GM23338 (cell line): ENCODE measurements around the gene PDE4D. TPM values are rescaled to one million over a fixed set of nuclear protein-coding genes. Genes with fewer than 3 reads are reported as not detected.

Experiments used
- EZH2 ChIP-seq: fragments of 200-600 bp; sonication (generic); IDR thresholded peaks from one replicate; pipeline ENCODE4 v1.8.0; 2017; ENCODE audit warnings: antibody characterized with exemption, mild to moderate bottlenecking, low read depth; ENCODE audit not compliant: unreplicated experiment
- JUNB ChIP-seq: IDR thresholded peaks from one replicate; pipeline ENCODE4 v1.6.1; 2016; ENCODE audit warnings: antibody characterized with exemption; ENCODE audit not compliant: unreplicated experiment
- NANOG ChIP-seq: IDR thresholded peaks from 2 replicates; pipeline ENCODE4 v1.6.1; 2016; ENCODE audit warnings: antibody characterized with exemption, borderline replicate concordance
- STAT1 ChIP-seq: IDR thresholded peaks from one replicate; pipeline ENCODE4 v1.6.1; 2016; ENCODE audit warnings: antibody characterized with exemption; ENCODE audit not compliant: unreplicated experiment
- ZNF331 ChIP-seq: fragments of 250-450 bp; sonication (Bioruptor Pico); IDR thresholded peaks from 2 replicates; pipeline ENCODE4 v1.5.0; 2020; ENCODE audit warnings: low read depth, mild to moderate bottlenecking, moderate library complexity
- polyA plus RNA-seq: library from polyadenylated mRNA; unstranded; fragments of >200 nt; fragmentation: Nextera tagmentation; extraction: Ambion mirVana; gene quantifications from 2 replicates; pipeline ENCODE4 v1.2.1, GENCODE V29; 2016
- total RNA-seq: library from RNA; depleted of rRNA; stranded (reverse); fragments of >200 nt; shearing (Covaris generic); gene quantifications from 2 replicates; pipeline ENCODE4 v1.2.3, GENCODE V29; 2014
- TF ChIP-seq, protein P1 (sequence below): fragments of 250-450 bp; sonication (Bioruptor Pico); IDR thresholded peaks from 2 replicates; pipeline ENCODE4 v1.5.0; 2020; ENCODE audit warnings: mild to moderate bottlenecking, moderate library complexity
- TF ChIP-seq, protein P2 (sequence below), 2 experiments: fragments of 200-600 bp in 1 of 2; sonication (generic) in 1 of 2; conservative IDR thresholded peaks; 2 replicates each; pipeline versions ENCODE4 v1.5.1 to v1.6.1; 2016 to 2017; ENCODE audit warnings: antibody characterized with exemption in 2 of 2, low read depth in 2 of 2, mild to moderate bottlenecking in 2 of 2, moderate library complexity in 1 of 2
- TF ChIP-seq, protein P3 (sequence below): IDR thresholded peaks from 2 replicates; pipeline ENCODE4 v1.6.1; 2016; ENCODE audit warnings: antibody characterized with exemption
- TF ChIP-seq, protein P4 (sequence below): IDR thresholded peaks from one replicate; pipeline ENCODE4 v1.6.1; 2018; ENCODE audit warnings: antibody characterized with exemption; ENCODE audit not compliant: unreplicated experiment

The PDE4D gene
- total and polyA plus RNA-seq, 2 experiments from 2014 or later: 2.1 to 4.7 TPM

DNA sequence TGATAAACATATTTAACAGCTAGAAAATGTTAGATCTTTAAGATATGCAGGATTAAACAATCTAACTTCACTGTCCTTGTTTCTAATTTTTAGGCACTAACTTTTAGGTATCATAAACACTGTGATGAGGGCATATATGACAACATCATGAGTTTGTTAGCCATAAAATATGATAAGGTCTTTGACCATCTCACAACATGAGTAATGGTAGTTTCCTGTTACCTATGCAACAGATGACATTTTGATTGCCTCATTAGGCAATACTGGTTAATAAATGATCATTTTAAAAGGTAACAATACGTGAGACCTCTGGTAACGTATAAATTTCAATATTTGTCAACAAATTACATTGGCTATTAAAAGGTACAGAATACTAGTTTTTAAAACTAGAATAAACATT is 613.5 kb downstream of the PDE4D start (continued):
- TF ChIP-seq, protein P1, sequence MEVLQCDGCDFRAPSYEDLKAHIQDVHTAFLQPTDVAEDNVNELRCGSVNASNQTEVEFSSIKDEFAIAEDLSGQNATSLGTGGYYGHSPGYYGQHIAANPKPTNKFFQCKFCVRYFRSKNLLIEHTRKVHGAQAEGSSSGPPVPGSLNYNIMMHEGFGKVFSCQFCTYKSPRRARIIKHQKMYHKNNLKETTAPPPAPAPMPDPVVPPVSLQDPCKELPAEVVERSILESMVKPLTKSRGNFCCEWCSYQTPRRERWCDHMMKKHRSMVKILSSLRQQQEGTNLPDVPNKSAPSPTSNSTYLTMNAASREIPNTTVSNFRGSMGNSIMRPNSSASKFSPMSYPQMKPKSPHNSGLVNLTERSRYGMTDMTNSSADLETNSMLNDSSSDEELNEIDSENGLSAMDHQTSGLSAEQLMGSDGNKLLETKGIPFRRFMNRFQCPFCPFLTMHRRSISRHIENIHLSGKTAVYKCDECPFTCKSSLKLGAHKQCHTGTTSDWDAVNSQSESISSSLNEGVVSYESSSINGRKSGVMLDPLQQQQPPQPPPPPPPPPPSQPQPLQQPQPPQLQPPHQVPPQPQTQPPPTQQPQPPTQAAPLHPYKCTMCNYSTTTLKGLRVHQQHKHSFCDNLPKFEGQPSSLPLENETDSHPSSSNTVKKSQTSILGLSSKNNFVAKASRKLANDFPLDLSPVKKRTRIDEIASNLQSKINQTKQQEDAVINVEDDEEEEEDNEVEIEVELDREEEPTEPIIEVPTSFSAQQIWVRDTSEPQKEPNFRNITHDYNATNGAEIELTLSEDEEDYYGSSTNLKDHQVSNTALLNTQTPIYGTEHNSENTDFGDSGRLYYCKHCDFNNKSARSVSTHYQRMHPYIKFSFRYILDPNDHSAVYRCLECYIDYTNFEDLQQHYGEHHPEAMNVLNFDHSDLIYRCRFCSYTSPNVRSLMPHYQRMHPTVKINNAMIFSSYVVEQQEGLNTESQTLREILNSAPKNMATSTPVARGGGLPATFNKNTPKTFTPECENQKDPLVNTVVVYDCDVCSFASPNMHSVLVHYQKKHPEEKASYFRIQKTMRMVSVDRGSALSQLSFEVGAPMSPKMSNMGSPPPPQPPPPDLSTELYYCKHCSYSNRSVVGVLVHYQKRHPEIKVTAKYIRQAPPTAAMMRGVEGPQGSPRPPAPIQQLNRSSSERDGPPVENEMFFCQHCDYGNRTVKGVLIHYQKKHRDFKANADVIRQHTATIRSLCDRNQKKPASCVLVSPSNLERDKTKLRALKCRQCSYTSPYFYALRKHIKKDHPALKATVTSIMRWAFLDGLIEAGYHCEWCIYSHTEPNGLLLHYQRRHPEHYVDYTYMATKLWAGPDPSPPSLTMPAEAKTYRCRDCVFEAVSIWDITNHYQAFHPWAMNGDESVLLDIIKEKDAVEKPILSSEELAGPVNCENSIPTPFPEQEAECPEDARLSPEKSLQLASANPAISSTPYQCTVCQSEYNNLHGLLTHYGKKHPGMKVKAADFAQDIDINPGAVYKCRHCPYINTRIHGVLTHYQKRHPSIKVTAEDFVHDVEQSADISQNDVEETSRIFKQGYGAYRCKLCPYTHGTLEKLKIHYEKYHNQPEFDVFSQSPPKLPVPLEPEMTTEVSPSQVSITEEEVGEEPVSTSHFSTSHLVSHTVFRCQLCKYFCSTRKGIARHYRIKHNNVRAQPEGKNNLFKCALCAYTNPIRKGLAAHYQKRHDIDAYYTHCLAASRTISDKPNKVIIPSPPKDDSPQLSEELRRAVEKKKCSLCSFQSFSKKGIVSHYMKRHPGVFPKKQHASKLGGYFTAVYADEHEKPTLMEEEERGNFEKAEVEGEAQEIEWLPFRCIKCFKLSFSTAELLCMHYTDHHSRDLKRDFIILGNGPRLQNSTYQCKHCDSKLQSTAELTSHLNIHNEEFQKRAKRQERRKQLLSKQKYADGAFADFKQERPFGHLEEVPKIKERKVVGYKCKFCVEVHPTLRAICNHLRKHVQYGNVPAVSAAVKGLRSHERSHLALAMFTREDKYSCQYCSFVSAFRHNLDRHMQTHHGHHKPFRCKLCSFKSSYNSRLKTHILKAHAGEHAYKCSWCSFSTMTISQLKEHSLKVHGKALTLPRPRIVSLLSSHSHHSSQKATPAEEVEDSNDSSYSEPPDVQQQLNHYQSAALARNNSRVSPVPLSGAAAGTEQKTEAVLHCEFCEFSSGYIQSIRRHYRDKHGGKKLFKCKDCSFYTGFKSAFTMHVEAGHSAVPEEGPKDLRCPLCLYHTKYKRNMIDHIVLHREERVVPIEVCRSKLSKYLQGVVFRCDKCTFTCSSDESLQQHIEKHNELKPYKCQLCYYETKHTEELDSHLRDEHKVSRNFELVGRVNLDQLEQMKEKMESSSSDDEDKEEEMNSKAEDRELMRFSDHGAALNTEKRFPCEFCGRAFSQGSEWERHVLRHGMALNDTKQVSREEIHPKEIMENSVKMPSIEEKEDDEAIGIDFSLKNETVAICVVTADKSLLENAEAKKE (CRISPR knock-in tag): no peak
- no peak for TF ChIP-seq NANOG
- TF ChIP-seq, protein P2, sequence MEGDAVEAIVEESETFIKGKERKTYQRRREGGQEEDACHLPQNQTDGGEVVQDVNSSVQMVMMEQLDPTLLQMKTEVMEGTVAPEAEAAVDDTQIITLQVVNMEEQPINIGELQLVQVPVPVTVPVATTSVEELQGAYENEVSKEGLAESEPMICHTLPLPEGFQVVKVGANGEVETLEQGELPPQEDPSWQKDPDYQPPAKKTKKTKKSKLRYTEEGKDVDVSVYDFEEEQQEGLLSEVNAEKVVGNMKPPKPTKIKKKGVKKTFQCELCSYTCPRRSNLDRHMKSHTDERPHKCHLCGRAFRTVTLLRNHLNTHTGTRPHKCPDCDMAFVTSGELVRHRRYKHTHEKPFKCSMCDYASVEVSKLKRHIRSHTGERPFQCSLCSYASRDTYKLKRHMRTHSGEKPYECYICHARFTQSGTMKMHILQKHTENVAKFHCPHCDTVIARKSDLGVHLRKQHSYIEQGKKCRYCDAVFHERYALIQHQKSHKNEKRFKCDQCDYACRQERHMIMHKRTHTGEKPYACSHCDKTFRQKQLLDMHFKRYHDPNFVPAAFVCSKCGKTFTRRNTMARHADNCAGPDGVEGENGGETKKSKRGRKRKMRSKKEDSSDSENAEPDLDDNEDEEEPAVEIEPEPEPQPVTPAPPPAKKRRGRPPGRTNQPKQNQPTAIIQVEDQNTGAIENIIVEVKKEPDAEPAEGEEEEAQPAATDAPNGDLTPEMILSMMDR (conservative IDR thresholded peaks at IDR 0.05; ENCODE audit: low read depth in 2 of 2): no peak
- no peak for TF ChIP-seq STAT1
- TF ChIP-seq, protein P3, sequence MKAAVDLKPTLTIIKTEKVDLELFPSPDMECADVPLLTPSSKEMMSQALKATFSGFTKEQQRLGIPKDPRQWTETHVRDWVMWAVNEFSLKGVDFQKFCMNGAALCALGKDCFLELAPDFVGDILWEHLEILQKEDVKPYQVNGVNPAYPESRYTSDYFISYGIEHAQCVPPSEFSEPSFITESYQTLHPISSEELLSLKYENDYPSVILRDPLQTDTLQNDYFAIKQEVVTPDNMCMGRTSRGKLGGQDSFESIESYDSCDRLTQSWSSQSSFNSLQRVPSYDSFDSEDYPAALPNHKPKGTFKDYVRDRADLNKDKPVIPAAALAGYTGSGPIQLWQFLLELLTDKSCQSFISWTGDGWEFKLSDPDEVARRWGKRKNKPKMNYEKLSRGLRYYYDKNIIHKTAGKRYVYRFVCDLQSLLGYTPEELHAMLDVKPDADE: no peak
- no peak for TF ChIP-seq JUNB
- no peak for TF ChIP-seq EZH2
- TF ChIP-seq ZNF331 (CRISPR knock-in tag): no peak
- TF ChIP-seq, protein P4, sequence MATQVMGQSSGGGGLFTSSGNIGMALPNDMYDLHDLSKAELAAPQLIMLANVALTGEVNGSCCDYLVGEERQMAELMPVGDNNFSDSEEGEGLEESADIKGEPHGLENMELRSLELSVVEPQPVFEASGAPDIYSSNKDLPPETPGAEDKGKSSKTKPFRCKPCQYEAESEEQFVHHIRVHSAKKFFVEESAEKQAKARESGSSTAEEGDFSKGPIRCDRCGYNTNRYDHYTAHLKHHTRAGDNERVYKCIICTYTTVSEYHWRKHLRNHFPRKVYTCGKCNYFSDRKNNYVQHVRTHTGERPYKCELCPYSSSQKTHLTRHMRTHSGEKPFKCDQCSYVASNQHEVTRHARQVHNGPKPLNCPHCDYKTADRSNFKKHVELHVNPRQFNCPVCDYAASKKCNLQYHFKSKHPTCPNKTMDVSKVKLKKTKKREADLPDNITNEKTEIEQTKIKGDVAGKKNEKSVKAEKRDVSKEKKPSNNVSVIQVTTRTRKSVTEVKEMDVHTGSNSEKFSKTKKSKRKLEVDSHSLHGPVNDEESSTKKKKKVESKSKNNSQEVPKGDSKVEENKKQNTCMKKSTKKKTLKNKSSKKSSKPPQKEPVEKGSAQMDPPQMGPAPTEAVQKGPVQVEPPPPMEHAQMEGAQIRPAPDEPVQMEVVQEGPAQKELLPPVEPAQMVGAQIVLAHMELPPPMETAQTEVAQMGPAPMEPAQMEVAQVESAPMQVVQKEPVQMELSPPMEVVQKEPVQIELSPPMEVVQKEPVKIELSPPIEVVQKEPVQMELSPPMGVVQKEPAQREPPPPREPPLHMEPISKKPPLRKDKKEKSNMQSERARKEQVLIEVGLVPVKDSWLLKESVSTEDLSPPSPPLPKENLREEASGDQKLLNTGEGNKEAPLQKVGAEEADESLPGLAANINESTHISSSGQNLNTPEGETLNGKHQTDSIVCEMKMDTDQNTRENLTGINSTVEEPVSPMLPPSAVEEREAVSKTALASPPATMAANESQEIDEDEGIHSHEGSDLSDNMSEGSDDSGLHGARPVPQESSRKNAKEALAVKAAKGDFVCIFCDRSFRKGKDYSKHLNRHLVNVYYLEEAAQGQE: no peak
